Thoracic aorta (tissue), 2 donors: ENCODE results near the gene NAB1. TPM values are rescaled to one million over a fixed set of nuclear protein-coding genes. Genes with fewer than 3 reads are reported as not detected.

Source experiments
- ATAC-seq: fragments of 150-250 bp; one replicate; pipeline ENCODE4 v1.8.0; 2017; ENCODE audit warnings: low read depth; ENCODE audit not compliant: insufficient number of reproducible peaks, low FRiP score
- DNase-seq: peaks from one replicate; pipeline ENCODE4 v3.0.0-alpha.2; 2020; ENCODE audit warnings: low spot score
- H3K27ac ChIP-seq, 2 donors: fragments of 200-600 bp; sonication (generic); 1 replicate in 1 of 2; 2 replicates in 1 of 2; pipeline ENCODE4 v1.5.1; 2016; ENCODE audit warnings: mild to moderate bottlenecking in 2 of 2, moderate library complexity in 2 of 2
- H3K27me3 ChIP-seq: fragments of 200-600 bp; sonication (generic); replicated peaks from 2 replicates; pipeline ENCODE4 v1.6.0; 2016; ENCODE audit warnings: mild to moderate bottlenecking; ENCODE audit not compliant: insufficient read depth
- H3K36me3 ChIP-seq: fragments of 200-600 bp; sonication (generic); one replicate; pipeline ENCODE4 v1.5.1; 2016
- H3K4me1 ChIP-seq, 2 donors: fragments of 200-600 bp; sonication (generic); 1 replicate in 1 of 2; 2 replicates in 1 of 2; pipeline versions ENCODE4 v1.5.1 to v1.6.0; 2016; ENCODE audit warnings: low read depth in 2 of 2, mild to moderate bottlenecking in 1 of 2; ENCODE audit not compliant: control insufficient read depth in 1 of 2
- H3K4me3 ChIP-seq: fragments of 200-600 bp; sonication (generic); 2 replicates; pipeline ENCODE4 v1.5.1; 2016; ENCODE audit warnings: mild to moderate bottlenecking
- H3K9me3 ChIP-seq: fragments of 200-600 bp; sonication (generic); 2 replicates; pipeline ENCODE4 v1.5.1; 2016
- total RNA-seq, 2 donors: library from RNA; depleted of rRNA; stranded (reverse); fragments of >200 nt; gene quantifications; one replicate each; pipeline versions ENCODE4 v1.1.0 to v1.2.3, GENCODE V29; 2016
- TF ChIP-seq, protein P1 (sequence below): fragments of 200-600 bp; sonication (generic); IDR thresholded peaks from one replicate; pipeline ENCODE4 v1.5.1; 2019; ENCODE audit warnings: antibody characterized with exemption

The NAB1 gene
- total RNA-seq, 2 donors from 2014 or later = 51.0 to 77.7 TPM

DNA sequence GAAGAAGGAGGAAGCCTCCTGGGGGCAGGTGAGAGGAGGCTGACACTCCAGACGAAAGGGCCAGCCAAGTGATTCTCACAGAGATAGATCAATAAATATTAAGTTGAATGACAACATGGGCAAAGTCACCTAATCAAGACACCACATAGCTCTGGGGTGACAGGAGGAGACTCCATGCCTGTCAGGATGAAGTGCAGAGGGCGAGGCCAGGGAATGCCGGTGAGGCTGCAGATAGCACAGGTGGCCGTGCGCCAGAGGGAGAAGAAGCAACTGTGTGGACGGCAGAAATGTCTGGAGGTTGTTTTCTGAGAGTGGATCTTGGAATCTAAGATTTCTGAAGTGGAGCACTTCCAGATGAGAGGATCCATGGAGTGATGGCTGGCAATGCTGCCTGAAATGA is 71.4 kb downstream of the NAB1 start:
- Histone ChIP-seq H3K9me3 (no peaks in the 10 kb centered on the region), H3K4me1 (peaks cover 4 to 7% of the 10 kb centered on the region in 2 donors), H3K27ac (no peak overlapping the region), H3K36me3 (no peaks in the 10 kb centered on the region), H3K27me3 (no peaks in the 10 kb centered on the region), H3K4me3 (no peak overlapping the region)
- no peak for ATAC-seq
- no peak for DNase-seq
- TF ChIP-seq, protein P1, sequence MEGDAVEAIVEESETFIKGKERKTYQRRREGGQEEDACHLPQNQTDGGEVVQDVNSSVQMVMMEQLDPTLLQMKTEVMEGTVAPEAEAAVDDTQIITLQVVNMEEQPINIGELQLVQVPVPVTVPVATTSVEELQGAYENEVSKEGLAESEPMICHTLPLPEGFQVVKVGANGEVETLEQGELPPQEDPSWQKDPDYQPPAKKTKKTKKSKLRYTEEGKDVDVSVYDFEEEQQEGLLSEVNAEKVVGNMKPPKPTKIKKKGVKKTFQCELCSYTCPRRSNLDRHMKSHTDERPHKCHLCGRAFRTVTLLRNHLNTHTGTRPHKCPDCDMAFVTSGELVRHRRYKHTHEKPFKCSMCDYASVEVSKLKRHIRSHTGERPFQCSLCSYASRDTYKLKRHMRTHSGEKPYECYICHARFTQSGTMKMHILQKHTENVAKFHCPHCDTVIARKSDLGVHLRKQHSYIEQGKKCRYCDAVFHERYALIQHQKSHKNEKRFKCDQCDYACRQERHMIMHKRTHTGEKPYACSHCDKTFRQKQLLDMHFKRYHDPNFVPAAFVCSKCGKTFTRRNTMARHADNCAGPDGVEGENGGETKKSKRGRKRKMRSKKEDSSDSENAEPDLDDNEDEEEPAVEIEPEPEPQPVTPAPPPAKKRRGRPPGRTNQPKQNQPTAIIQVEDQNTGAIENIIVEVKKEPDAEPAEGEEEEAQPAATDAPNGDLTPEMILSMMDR = no peak

DNA sequence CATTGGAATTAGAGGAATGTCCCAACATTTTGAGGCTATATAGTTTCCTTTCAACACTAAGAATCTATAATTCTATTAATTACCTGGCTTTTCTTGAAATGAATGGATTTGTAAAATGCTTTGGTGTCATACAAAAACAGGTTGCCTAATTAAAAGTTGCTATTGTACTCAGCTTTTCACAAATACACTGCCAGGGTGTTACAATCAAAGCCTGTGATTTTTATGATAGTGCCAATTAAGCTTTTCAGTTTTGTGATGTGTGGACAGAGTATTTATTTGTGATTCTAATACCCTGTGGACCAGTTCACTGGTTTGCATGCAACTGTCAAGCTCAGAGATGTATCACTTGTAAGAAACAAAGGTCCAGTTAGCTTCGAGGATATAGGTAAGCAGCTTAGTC is 71.8 kb downstream of the NAB1 start:
- H3K27ac ChIP-seq = no peak overlapping the region
- H3K4me3 ChIP-seq = no peak overlapping the region
- no peaks in the 10 kb centered on the region for H3K9me3 ChIP-seq
- no peaks in the 10 kb centered on the region for H3K27me3 ChIP-seq
- no peaks in the 10 kb centered on the region for H3K36me3 ChIP-seq
- no peak for ATAC-seq
- TF ChIP-seq, protein P1 = no peak
- DNase-seq = no peak
- H3K4me1 ChIP-seq = peaks cover 4 to 7% of the 10 kb centered on the region in 2 donors

DNA sequence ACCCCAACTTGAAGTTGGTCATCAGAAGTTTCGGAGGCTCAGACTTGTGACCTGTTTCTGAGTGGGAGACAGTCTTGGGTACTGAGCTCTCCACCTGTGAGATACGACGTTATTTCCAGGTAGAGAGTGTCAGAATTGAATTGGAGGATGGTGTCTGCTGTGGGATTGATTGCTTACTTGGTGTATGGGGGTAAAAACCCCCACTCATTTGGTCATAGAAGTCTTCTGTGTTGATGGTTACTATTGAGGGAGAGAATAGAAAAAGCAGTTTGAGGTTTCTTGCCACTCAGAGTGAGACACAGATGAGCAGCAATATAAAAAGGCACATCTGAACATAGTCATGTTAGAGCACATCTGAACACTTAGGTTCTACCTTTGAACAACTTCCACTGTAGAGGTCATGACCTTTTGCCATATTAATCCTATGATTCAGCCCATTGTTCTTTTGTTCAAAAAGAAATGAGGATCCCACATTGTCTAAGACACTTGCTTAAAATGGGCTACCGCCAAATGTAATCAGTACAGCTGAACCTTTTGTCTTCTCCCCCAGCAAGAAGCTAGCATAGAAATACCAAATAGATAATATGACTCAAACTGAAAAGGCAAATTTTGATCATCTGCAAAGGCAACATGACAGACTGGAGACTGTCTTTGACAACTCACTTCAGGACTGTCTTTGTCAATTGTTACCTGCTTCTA is 73.3 kb downstream of the NAB1 start:
- no peak for DNase-seq
- Histone ChIP-seq H3K9me3 (no peaks in the 10 kb centered on the region), H3K27ac (no peak overlapping the region), H3K36me3 (no peaks in the 10 kb centered on the region), H3K4me3 (no peak overlapping the region), H3K4me1 (peaks cover 4 to 7% of the 10 kb centered on the region in 2 donors), H3K27me3 (no peaks in the 10 kb centered on the region)
- TF ChIP-seq, protein P1 = no peak
- no peak for ATAC-seq

DNA sequence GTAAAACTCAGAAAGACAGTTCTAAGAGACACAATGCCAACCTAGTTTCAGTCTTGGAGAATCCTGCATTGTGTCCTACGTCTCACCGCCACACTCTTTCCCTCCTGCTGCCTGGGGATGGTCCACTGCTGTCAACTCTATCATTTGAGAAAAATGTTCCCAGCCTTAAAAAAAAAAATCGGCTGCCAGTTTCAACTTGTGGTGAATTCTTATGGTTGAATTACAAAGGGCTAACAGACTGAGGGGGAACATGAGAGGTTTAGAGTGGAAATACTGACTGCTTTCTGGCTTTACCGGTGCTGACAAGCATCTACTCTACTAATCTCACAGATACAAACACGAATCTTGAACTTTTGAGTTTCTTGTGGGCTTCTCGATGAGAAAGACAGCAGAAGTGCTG is 74.0 kb downstream of the NAB1 start:
- no peaks in the 10 kb centered on the region for H3K9me3 ChIP-seq
- H3K27ac ChIP-seq = no peak overlapping the region
- no peaks in the 10 kb centered on the region for H3K27me3 ChIP-seq
- no peak for DNase-seq
- no peak for ATAC-seq
- TF ChIP-seq, protein P1 = no peak
- no peaks in the 10 kb centered on the region for H3K36me3 ChIP-seq
- peaks cover 4 to 7% of the 10 kb centered on the region in 2 donors for H3K4me1 ChIP-seq
- H3K4me3 ChIP-seq = no peak overlapping the region

DNA sequence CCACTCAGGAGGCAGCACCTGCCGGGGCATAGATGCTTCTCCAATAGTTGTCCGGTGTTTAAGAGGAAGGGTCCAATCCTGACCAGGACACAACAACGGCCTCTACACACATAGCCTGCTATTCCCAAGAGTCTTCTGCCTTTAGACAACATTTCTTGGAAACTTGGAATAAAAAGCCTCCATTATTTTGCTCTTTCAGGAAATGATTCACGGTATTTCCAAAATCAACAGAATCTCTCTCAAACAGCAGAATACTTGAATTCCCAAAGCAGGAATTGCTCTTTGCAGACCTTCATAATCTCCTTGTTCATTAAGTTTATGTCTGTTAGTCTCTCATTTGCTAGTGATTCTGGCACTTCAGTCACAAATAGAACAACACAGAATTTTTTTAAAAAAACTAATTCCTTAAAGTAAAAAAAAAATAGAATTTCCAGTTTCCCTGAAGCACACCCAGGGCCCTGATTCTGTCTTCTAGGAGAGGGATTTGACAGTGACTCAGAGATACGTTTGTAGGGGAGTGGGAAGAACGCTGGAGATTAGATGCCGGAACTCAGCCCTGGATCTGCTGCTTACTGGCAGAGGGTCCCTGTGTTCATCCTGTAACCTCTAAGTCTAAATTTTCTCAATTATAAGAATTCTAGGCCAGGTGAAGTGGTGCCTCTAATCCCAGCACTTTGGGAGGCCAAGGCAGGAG is 74.7 kb downstream of the NAB1 start:
- H3K4me3 ChIP-seq = no peak overlapping the region
- H3K27ac ChIP-seq = no peak overlapping the region
- TF ChIP-seq, protein P1 = no peak
- DNase-seq (no peak), ATAC-seq (no peak)
- peaks cover 4 to 6% of the 10 kb centered on the region in 2 donors for H3K4me1 ChIP-seq
- H3K36me3 ChIP-seq = no peaks in the 10 kb centered on the region
- no peaks in the 10 kb centered on the region for H3K27me3 ChIP-seq
- no peaks in the 10 kb centered on the region for H3K9me3 ChIP-seq
